ENCODE data around the gene BRSK1.
A peak's percentile ranks its signal among the peaks of the same experiment; 100 is the strongest.

BRSK1 gene

DNA sequence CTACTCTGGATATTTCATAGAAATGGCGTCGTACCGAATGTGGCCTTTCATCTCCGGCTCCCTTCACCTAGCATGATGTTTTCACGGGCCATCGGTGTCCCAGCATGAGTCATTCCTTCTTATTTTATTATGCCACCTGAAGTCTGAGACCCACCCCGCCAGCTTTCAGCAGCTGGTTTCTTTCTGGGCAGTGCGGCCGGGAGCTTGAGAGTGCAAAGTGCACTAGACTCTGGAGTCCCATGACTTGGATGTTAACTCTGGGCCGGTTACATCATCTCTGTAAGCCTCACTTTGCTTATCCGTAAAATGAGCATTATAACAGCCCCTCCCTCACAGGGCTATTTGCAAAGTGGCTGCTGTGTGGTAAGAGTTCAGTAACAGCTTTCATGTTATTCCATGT is 50.1 kb downstream of the BRSK1 start:
- intact Hi-C loops (cut with DNase I; ENCODE audit: low total_unique reads) = no loop called here
- H3K27ac ChIP-seq = no peak overlapping the region
- peaks cover 0 to 31% of the 10 kb centered on the region in 2 donors for H3K27me3 ChIP-seq
- H3K36me3 ChIP-seq = no peaks in the 10 kb centered on the region
- no peak overlapping the region for H3K4me3 ChIP-seq
- TF ChIP-seq, protein P1, sequence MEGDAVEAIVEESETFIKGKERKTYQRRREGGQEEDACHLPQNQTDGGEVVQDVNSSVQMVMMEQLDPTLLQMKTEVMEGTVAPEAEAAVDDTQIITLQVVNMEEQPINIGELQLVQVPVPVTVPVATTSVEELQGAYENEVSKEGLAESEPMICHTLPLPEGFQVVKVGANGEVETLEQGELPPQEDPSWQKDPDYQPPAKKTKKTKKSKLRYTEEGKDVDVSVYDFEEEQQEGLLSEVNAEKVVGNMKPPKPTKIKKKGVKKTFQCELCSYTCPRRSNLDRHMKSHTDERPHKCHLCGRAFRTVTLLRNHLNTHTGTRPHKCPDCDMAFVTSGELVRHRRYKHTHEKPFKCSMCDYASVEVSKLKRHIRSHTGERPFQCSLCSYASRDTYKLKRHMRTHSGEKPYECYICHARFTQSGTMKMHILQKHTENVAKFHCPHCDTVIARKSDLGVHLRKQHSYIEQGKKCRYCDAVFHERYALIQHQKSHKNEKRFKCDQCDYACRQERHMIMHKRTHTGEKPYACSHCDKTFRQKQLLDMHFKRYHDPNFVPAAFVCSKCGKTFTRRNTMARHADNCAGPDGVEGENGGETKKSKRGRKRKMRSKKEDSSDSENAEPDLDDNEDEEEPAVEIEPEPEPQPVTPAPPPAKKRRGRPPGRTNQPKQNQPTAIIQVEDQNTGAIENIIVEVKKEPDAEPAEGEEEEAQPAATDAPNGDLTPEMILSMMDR (IDR thresholded peaks at IDR 0.05) = no peak
- no peak for DNase-seq
- H3K4me1 ChIP-seq = peaks cover 0 to 7% (median 5%) of the 10 kb centered on the region in 4 donors
- no peaks in the 10 kb centered on the region for H3K9me3 ChIP-seq

DNA sequence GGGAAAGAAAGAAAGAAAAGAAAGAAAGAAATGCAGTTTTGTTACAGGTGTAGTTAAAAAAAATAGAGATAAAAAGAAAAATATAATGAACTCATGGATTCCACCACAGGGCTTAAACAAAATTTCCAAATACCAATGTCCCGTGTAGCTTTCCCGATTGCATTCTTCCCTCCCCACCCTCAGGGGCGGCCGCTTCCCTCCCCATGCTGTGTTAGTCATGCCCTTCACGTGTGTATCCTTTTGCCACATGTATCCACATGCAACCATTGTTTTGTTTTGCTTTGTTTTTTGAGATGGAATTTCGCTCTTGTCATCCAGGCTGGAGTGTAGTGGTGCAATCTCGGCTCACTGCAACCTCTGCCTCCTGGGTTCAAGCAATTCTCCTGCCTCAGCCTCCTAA is 52.3 kb downstream of the BRSK1 start:
- H3K27me3 ChIP-seq = peaks cover 0 to 31% of the 10 kb centered on the region in 2 donors
- TF ChIP-seq, protein P1 (IDR thresholded peaks at IDR 0.05) = no peak
- H3K9me3 ChIP-seq = no peaks in the 10 kb centered on the region
- no peak overlapping the region for H3K4me3 ChIP-seq
- intact Hi-C loops (cut with DNase I; ENCODE audit: low total_unique reads) = no loop called here
- H3K4me1 ChIP-seq = peaks cover 0 to 18% (median 17%) of the 10 kb centered on the region in 4 donors
- no peak for DNase-seq
- H3K27ac ChIP-seq = no peak overlapping the region
- no peaks in the 10 kb centered on the region for H3K36me3 ChIP-seq

DNA sequence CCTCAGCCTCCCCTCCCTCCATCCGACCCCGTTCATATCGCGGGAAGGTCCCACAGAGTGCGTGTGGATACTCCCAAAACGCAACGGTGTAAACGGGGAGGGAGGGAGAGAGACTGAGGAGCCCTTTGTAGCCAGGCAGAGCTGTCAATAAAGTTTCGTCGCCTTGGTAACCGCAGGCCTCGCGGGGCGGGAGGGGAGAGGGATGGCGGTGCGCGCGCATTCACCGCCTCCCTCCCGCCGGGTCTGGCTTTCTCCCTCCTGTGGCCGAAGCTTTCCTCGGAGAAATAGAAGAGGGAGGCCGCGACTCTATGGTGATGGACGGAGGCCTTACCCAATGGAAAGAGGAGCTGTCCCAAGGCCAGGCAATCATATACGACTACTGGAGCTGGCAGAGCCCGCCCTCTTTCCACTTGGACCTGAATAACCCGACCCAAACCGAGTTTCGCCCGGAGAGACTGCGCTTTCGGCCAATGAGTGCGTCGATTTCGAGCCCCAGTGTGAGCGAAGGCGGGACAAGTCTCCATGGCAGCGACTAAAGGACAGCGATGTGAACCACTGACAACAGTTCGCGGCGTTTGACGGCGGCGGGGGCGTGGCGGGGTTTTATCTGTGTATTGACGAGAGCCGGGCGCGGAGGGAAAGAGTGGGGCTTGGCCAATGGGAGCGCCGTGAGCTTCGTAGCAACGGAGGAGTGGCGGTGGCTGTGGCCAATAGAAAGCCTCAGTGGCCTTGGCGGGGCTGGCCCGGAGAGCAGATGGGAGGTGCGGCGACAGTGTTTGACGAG is 55.5 kb downstream of the BRSK1 start, which contains the start of gene KMT5C:
TSS of gene KMT5C (plus strand) at position 772 of the 784 bp plus-strand sequence. CDS start 2,061 bp downstream, outside the sequence.
- peaks cover 0 to 14% of the 10 kb centered on the region in 2 donors for H3K27me3 ChIP-seq
- intact Hi-C loops (cut with DNase I; ENCODE audit: low total_unique reads) = loop anchor here (2.0 kb wide), 1 partner anchor 46 kb away; the partner anchor contains the start of genes RPL28 and TMEM238
- peak within 1 kb of the TSS; percentile 89 for H3K27ac ChIP-seq
- peak within 1 kb of the TSS; percentile 75 to 77 for H3K4me3 ChIP-seq
- peaks cover 0 to 23% (median 21%) of the 10 kb centered on the region in 4 donors for H3K4me1 ChIP-seq
- peaks cover 8 to 22% (median 18%) of the 10 kb centered on the region in 3 donors for H3K36me3 ChIP-seq
- TF ChIP-seq, protein P1 (IDR thresholded peaks at IDR 0.05) = peak; percentile 49 to 59
- DNase-seq = peak; percentile 100
- H3K9me3 ChIP-seq = no peaks in the 10 kb centered on the region

- H3K4me3 ChIP-seq = peak overlapping the region; percentile 75 to 77
- DNase-seq = no peak
- H3K27me3 ChIP-seq = peaks cover 0 to 8% of the 10 kb centered on the region in 2 donors
- TF ChIP-seq, protein P1 (IDR thresholded peaks at IDR 0.05) = no peak
- H3K9me3 ChIP-seq = no peaks in the 10 kb centered on the region
- peak overlapping the region; percentile 89 for H3K27ac ChIP-seq
- peaks cover 8 to 30% (median 18%) of the 10 kb centered on the region in 3 donors for H3K36me3 ChIP-seq
- intact Hi-C loops (cut with DNase I; ENCODE audit: low total_unique reads) = loop anchor here (2.0 to 5.0 kb wide), 2 partner anchors 38 to 45 kb away; partner anchors contain the start of genes RPL28 and TMEM238
- peaks cover 0 to 23% (median 21%) of the 10 kb centered on the region in 4 donors for H3K4me1 ChIP-seq
Measured at GRCh38 chr19:55339889-55340783, 56.3 kb downstream of the BRSK1 start.

GRCh38 chr19:55340784-55341147 is 57.0 kb downstream of the BRSK1 start:
- DNase-seq = no peak
- Histone ChIP-seq H3K4me3 (peak overlapping the region; percentile 75 to 77), H3K9me3 (no peaks in the 10 kb centered on the region), H3K36me3 (peaks cover 8 to 30% (median 18%) of the 10 kb centered on the region in 3 donors), H3K27me3 (peaks cover 0 to 8% of the 10 kb centered on the region in 2 donors), H3K27ac (peak overlapping the region; percentile 89), H3K4me1 (peaks cover 0 to 23% (median 21%) of the 10 kb centered on the region in 4 donors)
- TF ChIP-seq, protein P1 (IDR thresholded peaks at IDR 0.05) = no peak
- intact Hi-C loops (cut with DNase I; ENCODE audit: low total_unique reads) = loop anchor here (5.0 kb wide), 1 partner anchor 38 kb away; no protein-coding TSS in a partner anchor

Data from tibial artery (tissue), 4 donors.